RWPE1 (cell line): Measurements from ENCODE around the gene SNAPIN.
A peak's percentile ranks its signal among the peaks of the same experiment; 100 is the strongest.

ENCODE experiments used
- CTCF ChIA-PET: fragments of 350-600 bp; sonication (Branson Sonifier 250); formaldehyde crosslinking; extraction: SDS; loops from one replicate; lab custom pipeline; 2021; lab: Yijun Ruan, JAX
- POLR2A ChIA-PET: fragments of 400-600 bp; formaldehyde crosslinking; extraction: SDS; loops from one replicate; lab custom pipeline; 2020; ENCODE audit warnings: antibody characterized with exemption; ENCODE audit not compliant: low non-redundant PET; lab: Yijun Ruan, JAX
- DNase-seq: peaks from one replicate; pipeline ENCODE4 v3.0.0; 2012; ENCODE audit warnings: low spot score
- H3K27ac ChIP-seq: fragments of 450-650 bp; 2 replicates; pipeline ENCODE4 v1.5.1; 2017
- CTCF ChIP-seq: fragments of 450-650 bp; conservative IDR thresholded peaks from 2 replicates; pipeline ENCODE4 v1.5.1; 2017; ENCODE audit warnings: low read depth, mild to moderate bottlenecking

Gene SNAPIN

GRCh38 chr1:153628638-153629342 is 29.7 kb upstream of the SNAPIN start:
- peak overlapping the region; percentile 94 for H3K27ac ChIP-seq
- CTCF ChIA-PET = interaction anchor here (0.6 to 1.2 kb wide), 6 partner anchors 9 to 104 kb away, joined by 3 to 6 read pairs (median 4); partner anchors contain the start of gene S100A14
- DNase-seq = no peak
- POLR2A ChIA-PET = interaction anchor here (0.6 to 5.5 kb wide), 3 partner anchors 15 to 56 kb away, joined by 4 to 56 read pairs (median 4); partner anchors contain the start of genes S100A14 and S100A16
- no peak for TF ChIP-seq CTCF

- DNase-seq = no peak
- ChIA-PET POLR2A (interaction anchor here (0.6 to 5.5 kb wide), 2 partner anchors 15 to 26 kb away, joined by 4 to 56 read pairs; partner anchors contain the start of genes S100A14 and S100A16), CTCF (interaction anchor here (0.6 to 1.2 kb wide), 3 partner anchors 13 to 104 kb away, joined by 3 to 6 read pairs (median 5); partner anchors contain the start of gene S100A14)
- H3K27ac ChIP-seq = peak overlapping the region; percentile 94
- TF ChIP-seq CTCF = no peak
Measured at GRCh38 chr1:153629343-153629665, 29.2 kb upstream of the SNAPIN start.

GRCh38 chr1:153629971-153630370 is 28.5 kb upstream of the SNAPIN start:
- peak overlapping the region; percentile 94 for H3K27ac ChIP-seq
- ChIA-PET POLR2A (interaction anchor here (0.5 to 1.5 kb wide), 2 partner anchors 9 to 15 kb away, joined by 4 to 7 read pairs; no protein-coding TSS in a partner anchor), CTCF (interaction anchor here (0.8 kb wide), 1 partner anchor 119 kb away, joined by 3 read pairs; no protein-coding TSS in a partner anchor)
- no peak for TF ChIP-seq CTCF
- DNase-seq = no peak

- DNase-seq = no peak
- no peak for TF ChIP-seq CTCF
- H3K27ac ChIP-seq = peak overlapping the region; percentile 94
- ChIA-PET POLR2A (interaction anchor here (0.5 to 1.5 kb wide), 4 partner anchors 10 to 24 kb away, joined by 3 to 7 read pairs (median 4); no protein-coding TSS in a partner anchor), CTCF (interaction anchor here (0.8 kb wide), 1 partner anchor 120 kb away, joined by 3 read pairs; no protein-coding TSS in a partner anchor)
Measured at GRCh38 chr1:153630384-153630783, 28.1 kb upstream of the SNAPIN start.

- peak overlapping the region; percentile 29 for H3K27ac ChIP-seq
- ChIA-PET CTCF (interaction anchor here (0.5 kb wide), 1 partner anchor 121 kb away, joined by 3 read pairs; no protein-coding TSS in a partner anchor), POLR2A (interaction anchor here (0.6 to 1.5 kb wide), 3 partner anchors 9 to 25 kb away, joined by 3 to 4 read pairs (median 3); no protein-coding TSS in a partner anchor)
- TF ChIP-seq CTCF = no peak
- no peak for DNase-seq
Measured at GRCh38 chr1:153631047-153632022, 27.2 kb upstream of the SNAPIN start.
